SJCRH30 (cell line): ENCODE measurements around the gene DHX16. TPM values are rescaled to one million over a fixed set of nuclear protein-coding genes. Genes with fewer than 3 reads are reported as not detected.
"Not testable (repeated sequence)": the region's sequence is repeated elsewhere in the genome, so short reads cannot be mapped to it uniquely, and the experiment has no call there.

Experiments used
- DNase-seq, 2 experiments: peaks; one replicate each; pipeline ENCODE4 v3.0.0-alpha.2; 2015 to 2020
- H3K27ac ChIP-seq: fragments of 250-450 bp; sonication (Bioruptor Pico); 2 replicates; pipeline ENCODE4 v1.5.1; 2020; ENCODE audit warnings: mild to moderate bottlenecking, moderate library complexity
- H3K27me3 ChIP-seq: fragments of 250-450 bp; sonication (Bioruptor Pico); 2 replicates; pipeline ENCODE4 v1.5.1; 2020; ENCODE audit warnings: mild to moderate bottlenecking, moderate library complexity
- H3K36me3 ChIP-seq: fragments of 250-450 bp; sonication (Bioruptor Pico); 2 replicates; pipeline ENCODE4 v1.5.1; 2020; ENCODE audit warnings: mild to moderate bottlenecking, moderate library complexity
- H3K4me1 ChIP-seq: fragments of 250-450 bp; sonication (Bioruptor Pico); 2 replicates; pipeline ENCODE4 v1.5.1; 2020; ENCODE audit warnings: mild to moderate bottlenecking, moderate library complexity
- H3K4me3 ChIP-seq: fragments of 250-450 bp; sonication (Bioruptor Pico); 2 replicates; pipeline ENCODE4 v1.5.1; 2020; ENCODE audit warnings: mild to moderate bottlenecking, moderate library complexity
- H3K9me3 ChIP-seq: fragments of 250-450 bp; sonication (Bioruptor Pico); replicated peaks from 2 replicates; pipeline ENCODE4 v1.5.1; 2020; ENCODE audit warnings: mild to moderate bottlenecking, moderate library complexity
- total RNA-seq: library from RNA; depleted of rRNA; stranded (reverse); fragments of >200 nt; shearing (Covaris generic); gene quantifications from 2 replicates; pipeline ENCODE4 v1.2.3, GENCODE V29; 2014

DHX16 gene
- total RNA-seq, 1 experiment from 2014 or later: 29.0 TPM

- Histone ChIP-seq H3K36me3 (peaks cover 11% of the 10 kb centered on the region; the same call in 1 of the 2 replicates), H3K4me1 (no peaks in the 10 kb centered on the region)
Observed at GRCh38 chr6:30670760-30671527, 1.9 kb downstream of the DHX16 start.

GRCh38 chr6:30666300-30666699 lies 6.5 kb downstream of the DHX16 start:
- H3K4me3 ChIP-seq, DNase-seq, H3K27ac ChIP-seq, H3K4me1 ChIP-seq, H3K27me3 ChIP-seq, H3K9me3 ChIP-seq: not testable (repeated sequence)
- peaks cover 23% of the 10 kb centered on the region for H3K36me3 ChIP-seq

More at GRCh38 chr6:30670760-30671527, 1.9 kb downstream of the DHX16 start:
- Histone ChIP-seq H3K9me3 (no peaks in the 10 kb centered on the region), H3K27ac (no peak overlapping the region), H3K27me3 (no peaks in the 10 kb centered on the region), H3K4me3 (no peak overlapping the region)
- no peak for DNase-seq

DNA sequence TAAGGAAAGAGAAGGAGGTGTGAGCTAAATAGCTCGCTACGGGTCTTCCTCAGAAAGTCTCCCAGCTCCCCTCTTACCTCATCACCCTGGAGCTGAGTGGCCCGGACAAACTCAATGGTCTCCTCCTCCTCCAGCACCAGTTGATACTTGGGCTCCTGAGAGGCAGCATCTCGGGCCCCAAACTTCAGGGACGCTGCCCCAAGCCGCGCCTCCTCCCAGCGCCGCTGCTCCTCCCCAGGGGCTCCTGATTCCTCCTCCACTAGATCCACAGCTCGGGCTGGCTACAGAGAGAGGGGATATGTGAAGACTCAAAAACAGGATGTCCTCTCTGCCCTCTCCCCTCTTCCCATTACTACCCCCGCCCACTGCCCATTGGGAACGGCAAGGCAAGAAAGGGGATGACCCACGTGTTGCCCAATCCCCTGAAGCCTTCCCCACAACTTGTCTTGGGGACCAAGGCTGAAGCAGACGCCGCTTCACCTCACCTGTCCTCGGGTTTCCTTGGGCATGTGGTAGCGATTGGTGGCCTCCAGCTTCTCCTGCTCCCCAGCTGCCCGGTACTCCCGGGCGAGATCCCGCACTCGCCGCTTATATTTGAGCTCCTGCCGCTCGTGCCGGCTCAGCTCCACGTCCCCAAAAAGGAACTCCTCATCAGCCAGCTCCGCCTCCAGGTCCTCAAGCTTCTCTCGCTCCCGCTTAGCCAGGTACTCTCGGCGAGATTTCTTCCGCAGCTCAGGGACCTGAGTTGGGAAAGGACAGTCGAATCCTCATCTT lies 7.6 kb downstream of the DHX16 start:
- Histone ChIP-seq H3K9me3 (no peaks in the 10 kb centered on the region), H3K36me3 (peaks cover 23% of the 10 kb centered on the region), H3K27me3 (no peaks in the 10 kb centered on the region), H3K4me1 (no peaks in the 10 kb centered on the region), H3K4me3 (no peak overlapping the region), H3K27ac (no peak overlapping the region)
- DNase-seq: no peak

GRCh38 chr6:30657922-30658321 lies 14.9 kb downstream of the DHX16 start:
- H3K4me1 ChIP-seq, H3K27me3 ChIP-seq, H3K9me3 ChIP-seq, H3K27ac ChIP-seq, H3K4me3 ChIP-seq, DNase-seq: not testable (repeated sequence)
- peaks cover 31% of the 10 kb centered on the region for H3K36me3 ChIP-seq

DNA sequence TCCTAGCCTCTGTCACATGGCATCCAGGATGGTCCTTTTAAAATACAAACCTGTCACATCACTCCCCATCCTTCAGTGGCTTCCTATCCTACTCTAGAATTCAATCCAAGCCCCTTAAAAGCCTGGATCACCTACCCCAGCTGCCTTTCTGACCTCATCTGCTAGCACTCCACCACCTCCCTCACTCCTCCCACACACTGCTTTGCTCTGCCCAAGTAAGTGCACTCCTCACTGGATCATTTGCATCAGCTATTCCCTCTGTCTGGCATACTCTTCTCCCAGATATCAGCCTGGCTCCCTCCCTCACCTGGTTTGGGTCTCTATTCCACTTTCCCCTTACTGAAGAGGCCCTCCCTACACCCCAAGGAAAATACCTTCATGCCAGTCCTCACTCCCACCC lies 15.4 kb downstream of the DHX16 start:
- no peak overlapping the region for H3K27ac ChIP-seq
- H3K36me3 ChIP-seq: peaks cover 33% of the 10 kb centered on the region
- no peak for DNase-seq
- H3K4me1 ChIP-seq: no peaks in the 10 kb centered on the region
- H3K27me3 ChIP-seq: no peaks in the 10 kb centered on the region
- H3K4me3 ChIP-seq: no peak overlapping the region
- H3K9me3 ChIP-seq: no peaks in the 10 kb centered on the region

GRCh38 chr6:30656513-30656912 lies 16.3 kb downstream of the DHX16 start:
- peaks cover 32% of the 10 kb centered on the region for H3K36me3 ChIP-seq
- H3K9me3 ChIP-seq: no peaks in the 10 kb centered on the region
- no peak overlapping the region for H3K27ac ChIP-seq
- no peaks in the 10 kb centered on the region for H3K4me1 ChIP-seq
- H3K27me3 ChIP-seq: no peaks in the 10 kb centered on the region
- no peak overlapping the region for H3K4me3 ChIP-seq
- no peak for DNase-seq

DNA sequence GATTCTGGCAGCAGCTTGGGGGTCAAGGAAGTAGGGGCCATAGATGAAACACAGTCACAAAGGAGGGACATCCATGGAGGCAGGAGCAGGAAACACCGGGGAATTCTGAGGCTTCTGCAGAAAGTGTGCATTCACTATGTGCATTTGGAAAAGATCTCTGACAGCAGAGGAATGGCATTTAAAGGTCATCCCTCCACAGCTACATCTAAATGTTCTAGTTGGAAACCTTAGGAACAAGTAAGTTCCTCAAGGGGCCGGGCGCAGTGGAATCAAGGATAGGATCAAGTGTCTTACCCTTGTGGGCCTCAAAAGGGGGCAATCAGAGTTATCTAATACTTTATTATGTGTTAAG lies 17.1 kb downstream of the DHX16 start:
- no peak for DNase-seq
- H3K27ac ChIP-seq: no peak overlapping the region
- H3K4me3 ChIP-seq: no peak overlapping the region
- peaks cover 36% of the 10 kb centered on the region for H3K36me3 ChIP-seq
- no peaks in the 10 kb centered on the region for H3K9me3 ChIP-seq
- no peaks in the 10 kb centered on the region for H3K27me3 ChIP-seq
- no peaks in the 10 kb centered on the region for H3K4me1 ChIP-seq

- Histone ChIP-seq H3K36me3 (peaks cover 36% of the 10 kb centered on the region), H3K27me3 (no peaks in the 10 kb centered on the region), H3K4me1 (no peaks in the 10 kb centered on the region), H3K9me3 (no peaks in the 10 kb centered on the region), H3K27ac (no peak overlapping the region), H3K4me3 (no peak overlapping the region)
- no peak for DNase-seq
Observed at GRCh38 chr6:30654798-30655742, 17.7 kb downstream of the DHX16 start.

DNA sequence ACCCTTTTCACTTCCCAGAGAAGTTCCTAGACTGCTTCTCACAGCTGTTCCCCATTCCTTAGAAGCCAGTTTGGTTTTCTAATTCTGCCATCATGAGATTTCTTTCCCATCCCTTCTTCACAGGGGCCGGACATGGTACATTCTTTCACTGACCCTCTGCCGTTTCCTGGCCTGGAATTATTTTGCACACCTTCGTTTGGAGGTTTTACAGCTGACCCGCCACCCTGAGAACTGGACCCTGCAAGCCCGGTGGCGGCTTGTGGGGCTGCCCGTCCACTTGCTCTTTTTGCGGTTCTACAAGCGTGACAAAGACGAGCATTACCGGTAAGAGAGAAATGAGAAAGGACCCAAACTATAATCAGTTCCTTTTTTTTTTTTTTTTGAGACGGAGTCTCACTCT lies 21.7 kb downstream of the DHX16 start:
- Histone ChIP-seq H3K9me3 (no peaks in the 10 kb centered on the region), H3K4me1 (no peaks in the 10 kb centered on the region), H3K36me3 (peaks cover 27% of the 10 kb centered on the region), H3K4me3 (no peak overlapping the region), H3K27ac (no peak overlapping the region), H3K27me3 (no peaks in the 10 kb centered on the region)
- no peak for DNase-seq

- DNase-seq: peak; percentile 80 to 82
- Histone ChIP-seq H3K4me3 (peak overlapping the region; percentile 82), H3K4me1 (no peaks in the 10 kb centered on the region), H3K9me3 (no peaks in the 10 kb centered on the region), H3K27me3 (no peaks in the 10 kb centered on the region), H3K27ac (peak overlapping the region; percentile 68), H3K36me3 (peaks cover 13% of the 10 kb centered on the region)
Observed at GRCh38 chr6:30647242-30648116, 25.3 kb downstream of the DHX16 start.

DNA sequence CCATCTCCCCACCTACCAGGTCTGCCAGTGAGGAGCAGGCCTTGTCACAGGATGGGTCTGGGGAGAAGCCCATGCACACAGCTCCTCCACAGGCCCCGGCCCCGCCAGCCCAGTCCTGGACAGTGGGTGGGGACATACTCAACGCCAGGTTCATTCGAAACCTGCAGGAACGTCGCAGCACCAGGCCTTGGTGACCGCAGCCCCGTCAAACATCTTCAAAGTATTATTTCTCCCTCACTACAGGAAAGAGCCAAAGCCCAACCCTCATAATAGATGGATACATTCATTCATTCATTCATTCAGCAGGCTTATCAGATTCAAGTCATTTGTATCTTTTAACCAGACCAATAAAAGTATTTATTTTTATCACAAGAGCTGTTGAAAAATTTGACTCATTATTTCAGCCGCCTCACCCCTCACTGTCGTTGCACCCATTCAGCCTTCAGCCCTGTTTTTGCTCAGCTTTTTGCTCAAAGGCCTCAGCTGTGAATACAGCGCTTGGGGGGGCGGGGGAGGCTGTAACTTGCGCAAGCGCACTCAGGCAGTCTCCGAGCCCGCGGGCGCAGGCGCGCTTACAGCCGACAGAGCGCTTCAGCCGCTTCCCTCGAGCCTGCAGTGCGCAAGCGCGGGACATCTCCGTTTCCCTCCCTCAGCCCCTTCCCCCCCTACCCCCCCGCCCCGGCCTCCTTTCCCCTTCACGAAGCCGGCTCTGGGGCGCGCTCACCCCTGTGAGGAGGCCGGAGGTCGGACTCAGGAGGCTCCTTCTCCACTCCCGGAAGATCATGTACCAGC lies 26.2 kb downstream of the DHX16 start, which contains the start of gene C6orf136:
Gene C6orf136 (plus strand): TSS at position 684 of the 792 bp plus-strand sequence. CDS start 99 bp downstream, at position 783.
- Histone ChIP-seq H3K27ac (peak within 1 kb of the TSS; percentile 68), H3K9me3 (no peaks in the 10 kb centered on the region)
- DNase-seq: peak; percentile 94 to 95

DNA sequence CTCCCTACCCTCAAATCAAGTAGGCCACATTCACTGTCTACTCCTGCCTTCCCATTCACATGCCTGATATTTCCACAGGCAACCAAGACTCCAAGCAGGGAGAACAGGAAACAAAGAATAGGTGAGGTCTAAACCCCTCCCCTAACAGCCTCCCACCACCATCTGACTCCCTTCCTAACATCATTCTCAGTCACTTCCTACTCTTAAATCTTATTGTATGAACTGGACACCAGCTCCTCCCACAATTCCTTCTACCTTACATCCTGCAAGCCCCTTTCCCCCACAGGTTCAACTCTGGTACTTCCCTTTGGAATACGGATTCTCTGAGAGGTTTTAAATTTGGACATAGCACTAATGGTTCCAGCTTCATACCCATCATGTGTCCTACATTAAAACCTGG lies 26.8 kb downstream of the DHX16 start:
- Histone ChIP-seq H3K27ac (no peak overlapping the region), H3K27me3 (no peaks in the 10 kb centered on the region), H3K36me3 (peaks cover 3% of the 10 kb centered on the region), H3K4me1 (no peaks in the 10 kb centered on the region), H3K4me3 (no peak overlapping the region), H3K9me3 (no peaks in the 10 kb centered on the region)
- DNase-seq: no peak

More for the DNA sequence above, 26.2 kb downstream of the DHX16 start, which contains the start of gene C6orf136:
- Histone ChIP-seq H3K27me3 (no peaks in the 10 kb centered on the region), H3K4me1 (no peaks in the 10 kb centered on the region), H3K36me3 (peaks cover 6% of the 10 kb centered on the region), H3K4me3 (peak within 1 kb of the TSS; percentile 82)

DNA sequence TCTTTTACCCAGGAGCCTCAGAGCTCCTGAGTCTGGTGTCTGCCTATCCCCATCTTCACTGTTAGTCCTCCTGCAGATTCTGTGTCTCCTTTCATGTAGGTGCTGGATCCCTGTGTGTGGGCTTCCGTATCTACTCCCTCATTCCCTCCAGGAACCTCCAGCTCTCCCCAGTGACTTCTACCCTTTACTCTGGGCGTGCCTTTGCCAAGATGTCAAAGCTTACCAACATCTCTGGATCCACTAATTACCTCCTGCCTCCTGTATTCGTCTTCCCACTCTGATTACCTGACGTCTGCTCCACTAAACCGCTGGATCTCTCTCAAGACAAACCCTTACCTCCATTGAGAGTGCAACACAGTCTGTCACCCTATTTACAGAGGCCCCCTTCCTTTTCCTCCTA lies 28.0 kb downstream of the DHX16 start:
- H3K9me3 ChIP-seq: no peaks in the 10 kb centered on the region
- H3K36me3 ChIP-seq: peaks cover 7% of the 10 kb centered on the region; the same call in 1 of the 2 replicates
- DNase-seq: no peak
- H3K27me3 ChIP-seq: no peaks in the 10 kb centered on the region
- no peak overlapping the region for H3K27ac ChIP-seq
- H3K4me3 ChIP-seq: no peak overlapping the region
- no peaks in the 10 kb centered on the region for H3K4me1 ChIP-seq
